ENCODE data around the gene CACNB1.

Gene CACNB1

DNA sequence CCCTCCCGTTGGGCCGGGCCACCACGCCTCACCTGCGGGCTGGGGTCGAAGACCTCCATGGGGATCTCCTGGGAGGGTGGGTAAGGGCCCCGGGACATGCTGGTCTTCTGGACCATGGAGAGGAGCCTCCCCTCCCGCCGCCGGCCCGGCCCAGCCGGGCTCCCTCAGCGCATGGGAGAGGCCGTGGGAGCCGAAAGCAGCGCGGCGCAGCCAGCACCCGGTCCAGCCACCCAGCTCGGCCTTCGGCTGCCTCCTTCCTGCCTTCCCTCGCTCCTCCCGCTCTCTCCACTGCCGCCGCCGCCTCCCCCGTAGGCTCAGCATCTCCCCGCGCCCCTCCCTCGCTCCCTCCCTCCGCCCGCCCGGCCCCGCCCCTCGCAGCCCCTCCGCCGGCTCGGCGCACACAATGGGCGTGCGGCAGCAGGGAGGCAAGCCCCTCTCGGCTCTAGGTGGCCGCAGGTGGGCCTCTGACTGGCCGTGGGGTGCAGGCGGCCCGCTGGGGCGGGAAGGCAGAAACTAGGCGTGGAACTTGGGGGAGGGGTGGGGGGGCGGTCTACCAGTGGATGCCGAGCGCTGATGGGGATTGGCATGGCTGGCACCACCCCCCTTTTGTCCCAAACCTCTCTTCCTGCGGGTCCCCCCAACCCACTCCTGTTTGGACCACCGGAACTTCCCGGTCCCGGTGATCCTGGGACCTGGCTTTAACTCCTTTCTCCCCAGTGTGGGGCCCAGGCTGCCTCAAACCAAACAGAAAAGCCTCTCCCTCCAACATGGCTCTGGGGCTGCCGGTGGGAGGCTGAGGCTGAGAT lies at the start of gene CACNB1:
TSS of gene CACNB1 (minus strand) at position 290 of the 806 bp plus-strand sequence. CDS start at position 116, 174 bp downstream.
- DNase-seq (ENCODE audit: low read depth), result no peak

DNA sequence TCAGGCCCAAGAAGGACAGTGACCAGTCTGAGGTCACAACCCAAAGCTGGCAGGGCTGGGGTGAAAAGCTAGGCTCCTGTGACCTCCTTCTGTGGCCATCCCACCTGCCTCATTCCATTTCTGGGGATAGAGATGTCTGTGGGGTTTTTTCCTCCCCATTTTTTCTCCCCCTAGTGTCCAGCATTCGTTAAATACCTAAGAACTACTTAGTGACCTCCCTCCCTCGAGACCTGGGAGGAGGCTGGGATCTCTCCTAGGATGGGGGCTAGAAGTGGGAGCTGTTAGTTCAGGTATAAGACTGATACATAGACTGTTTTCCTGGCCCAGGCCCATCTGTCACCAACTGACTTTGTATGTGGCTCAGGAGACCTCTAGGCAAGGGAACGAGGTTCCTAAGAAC lies 48.8 kb upstream of the CACNB1 start:
- no peak for DNase-seq (ENCODE audit: low read depth)

DNA sequence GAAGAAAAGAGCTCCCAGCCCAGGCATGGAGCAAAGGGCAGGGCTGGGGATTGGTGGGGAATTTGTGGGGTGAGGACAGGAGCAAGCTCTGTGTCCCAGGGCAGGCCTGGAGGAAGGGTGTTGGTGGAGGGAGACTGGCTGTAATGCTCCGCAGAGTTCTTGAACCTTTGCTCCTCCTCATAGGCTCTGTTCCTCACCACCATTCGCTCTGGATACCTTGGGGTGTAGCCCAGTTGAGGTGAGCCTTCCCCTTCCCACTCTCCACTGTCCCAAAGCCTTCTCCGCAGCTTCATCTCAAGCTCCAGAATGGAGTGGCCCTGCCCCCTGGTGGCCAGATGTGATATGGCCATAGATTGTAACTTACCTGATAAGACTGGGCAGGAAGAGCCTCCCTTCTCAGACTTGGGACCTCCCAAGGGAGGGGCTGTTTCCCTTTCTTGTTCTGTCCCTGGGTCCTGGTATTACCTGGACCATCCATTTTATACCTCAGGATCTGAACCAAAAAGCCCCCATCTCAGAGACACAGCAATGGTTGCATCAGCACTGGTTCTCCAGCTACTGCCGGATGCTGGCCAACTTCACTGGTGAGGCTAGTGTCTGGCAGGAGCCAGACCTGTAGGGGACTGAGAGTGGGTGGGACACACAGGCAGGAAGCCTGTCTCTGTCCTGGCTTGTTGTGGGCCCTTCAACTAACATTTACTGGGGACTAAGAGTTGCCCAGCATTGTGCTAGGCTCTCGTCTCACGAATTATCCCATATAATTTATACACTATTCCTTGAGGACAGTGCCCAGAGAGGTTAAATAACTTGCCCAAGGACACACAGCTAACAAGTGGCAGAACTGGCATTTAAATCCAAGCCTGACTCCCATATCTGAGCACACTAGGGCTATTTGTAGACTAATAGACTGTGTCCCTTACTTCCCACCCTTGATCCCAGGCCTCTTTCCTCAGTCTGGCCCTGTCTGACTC lies 47.4 kb upstream of the CACNB1 start:
- peak; percentile 43 for DNase-seq (ENCODE audit: low read depth)

DNA sequence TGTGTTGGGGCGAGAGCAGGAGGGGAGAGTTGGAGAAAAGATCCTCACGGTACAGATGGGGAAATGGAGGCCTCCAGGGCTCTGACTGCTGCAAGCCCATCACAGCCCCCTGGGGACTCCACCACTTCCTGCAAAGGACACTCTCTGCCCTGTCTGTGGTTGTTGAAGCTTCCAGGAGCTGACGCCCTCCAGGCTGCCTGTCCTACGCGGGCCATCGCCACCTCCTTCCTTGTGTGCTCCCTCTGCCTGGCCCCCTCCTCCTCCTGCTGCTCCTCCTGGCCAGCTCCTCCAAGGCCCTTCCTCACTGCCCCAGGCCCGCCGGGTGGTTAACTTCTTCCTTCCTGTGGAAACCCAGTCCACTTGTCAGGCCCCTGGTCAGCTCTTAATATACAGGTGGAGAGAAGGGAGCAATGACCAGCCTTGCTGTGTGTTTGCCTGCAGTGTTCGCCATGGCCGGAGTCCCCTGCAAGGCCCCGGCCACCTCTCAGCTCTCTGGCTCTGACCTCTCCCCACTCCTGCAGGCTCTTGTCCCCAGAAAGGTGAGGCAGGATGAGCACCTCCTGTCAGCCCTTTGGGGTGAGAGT lies 46.6 kb upstream of the CACNB1 start:
- DNase-seq (ENCODE audit: low read depth), result no peak

DNA sequence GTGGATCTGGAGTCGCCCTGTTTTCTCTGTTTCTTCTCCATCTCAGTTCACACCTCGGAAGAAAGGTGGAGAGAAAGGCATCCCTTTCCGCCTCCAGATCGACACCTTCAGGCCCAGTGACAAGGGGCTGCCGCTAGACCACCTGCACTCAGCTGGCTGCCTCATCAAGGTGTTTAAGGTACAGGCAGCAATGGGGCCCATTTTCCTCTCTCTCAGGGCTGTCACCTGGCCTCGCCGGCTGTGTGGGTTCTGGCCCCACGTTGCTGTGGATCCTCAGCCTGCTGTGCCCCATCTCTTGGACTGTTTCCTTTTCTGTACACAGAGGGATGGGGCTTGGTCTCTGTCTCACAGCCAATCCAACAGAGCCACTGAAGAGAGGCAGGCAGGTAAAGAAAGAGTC lies 45.7 kb upstream of the CACNB1 start:
- DNase-seq (ENCODE audit: low read depth), result no peak

DNA sequence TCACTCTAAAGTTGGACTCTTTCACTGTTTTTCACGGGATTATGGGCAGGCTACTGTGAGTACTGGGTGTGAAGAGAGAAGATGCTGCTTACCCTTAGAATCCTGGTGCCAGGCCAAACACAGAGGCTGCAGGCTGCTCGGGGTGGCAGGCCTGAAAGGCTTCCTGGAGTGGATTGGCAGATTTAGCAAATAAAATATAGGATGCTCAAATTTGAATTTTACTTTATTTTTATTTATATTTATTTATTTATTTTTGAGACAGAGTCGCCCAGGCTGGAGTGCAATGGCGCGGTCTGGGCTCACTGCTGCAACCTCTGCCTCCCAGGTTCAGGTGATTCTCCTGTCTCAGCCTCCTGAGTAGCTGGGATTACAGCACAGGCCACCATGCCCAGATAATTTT lies 43.2 kb upstream of the CACNB1 start:
- no peak for DNase-seq (ENCODE audit: low read depth)

DNA sequence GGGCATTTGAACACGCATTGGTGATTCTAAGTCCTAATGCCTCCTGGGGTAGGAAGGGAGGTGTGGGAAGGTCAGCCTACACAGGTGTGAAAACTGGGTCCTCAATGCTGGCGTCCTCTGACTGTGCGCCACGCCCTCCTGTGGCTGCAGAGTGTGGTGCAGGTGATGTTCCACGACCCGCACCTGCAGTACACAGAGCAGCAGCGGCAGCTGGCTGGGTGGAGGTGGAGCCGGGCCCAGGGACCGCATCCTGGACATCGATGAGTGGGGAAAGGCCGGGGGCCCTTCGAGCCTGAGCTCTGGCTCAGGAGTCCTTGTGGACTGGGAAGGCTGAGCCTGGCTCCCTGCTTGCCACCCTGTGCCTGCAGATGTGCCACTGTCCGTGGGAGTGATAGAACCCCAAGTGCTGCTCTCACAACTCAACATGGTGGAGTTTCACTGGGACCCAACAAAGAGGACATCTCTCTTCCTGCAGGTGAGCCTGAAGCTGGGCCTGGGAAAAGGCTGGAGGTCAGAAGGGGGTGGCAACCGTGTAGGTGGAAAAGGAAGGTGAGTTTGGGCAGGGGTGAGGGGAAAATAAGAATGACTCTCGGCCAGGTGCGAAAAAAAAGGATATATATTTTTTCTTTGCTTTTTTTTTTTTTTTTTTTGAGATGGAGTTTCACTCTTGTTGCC lies 42.3 kb upstream of the CACNB1 start:
- DNase-seq (ENCODE audit: low read depth), result no peak

DNA sequence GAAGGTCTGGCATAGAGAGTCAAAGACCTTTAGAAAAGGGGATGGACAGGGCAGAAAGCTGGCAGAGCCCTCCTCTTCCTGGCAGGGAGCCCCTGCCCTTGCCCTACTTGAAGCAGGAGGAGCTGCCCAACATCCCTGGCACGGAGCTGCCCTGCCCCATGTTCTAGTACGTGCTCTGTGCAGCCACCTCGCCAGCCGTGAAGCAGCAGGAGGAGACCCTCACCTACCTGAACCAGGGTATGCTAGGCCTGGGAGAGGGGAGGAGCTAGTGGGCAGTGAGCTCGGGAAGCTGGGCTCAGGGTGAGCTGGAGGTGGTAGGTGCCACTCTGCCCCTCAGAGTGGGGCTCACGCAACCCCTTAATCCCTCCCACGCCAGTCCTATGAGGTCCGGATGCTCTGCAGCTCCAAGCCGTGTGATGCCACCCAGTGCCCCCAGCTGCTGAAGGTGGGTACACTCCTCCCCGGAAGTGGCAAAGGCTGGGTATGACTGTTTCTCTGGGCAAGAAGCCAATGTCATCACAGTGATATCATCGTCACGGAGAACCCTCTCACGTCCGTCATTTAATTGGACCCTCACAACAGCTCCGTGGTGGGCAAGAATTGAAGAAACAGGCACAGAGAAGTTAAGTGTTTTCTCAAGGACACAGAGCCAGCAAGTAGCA lies 41.0 kb upstream of the CACNB1 start:
- DNase-seq (ENCODE audit: low read depth), result no peak

DNA sequence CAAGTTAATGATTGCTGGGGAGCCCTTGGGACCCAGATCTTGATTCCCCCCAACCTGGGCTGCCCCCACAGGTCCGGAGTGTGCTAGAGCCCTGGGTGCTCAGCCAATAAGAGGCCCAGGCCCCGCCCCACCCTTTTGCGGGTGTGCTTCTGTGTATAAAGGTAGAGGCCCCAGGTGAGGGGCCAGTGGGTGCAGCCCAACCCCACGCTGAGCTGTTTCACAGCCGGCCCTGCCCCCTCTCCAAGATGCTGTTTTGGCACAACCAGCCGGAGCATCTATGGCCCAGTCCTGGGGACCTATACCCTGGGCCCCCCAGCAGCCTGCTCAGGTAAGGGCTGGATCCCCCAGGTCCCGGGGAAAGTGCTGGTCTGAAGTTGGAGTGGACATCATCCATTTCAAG lies 40.1 kb upstream of the CACNB1 start:
- no peak for DNase-seq (ENCODE audit: low read depth)

DNA sequence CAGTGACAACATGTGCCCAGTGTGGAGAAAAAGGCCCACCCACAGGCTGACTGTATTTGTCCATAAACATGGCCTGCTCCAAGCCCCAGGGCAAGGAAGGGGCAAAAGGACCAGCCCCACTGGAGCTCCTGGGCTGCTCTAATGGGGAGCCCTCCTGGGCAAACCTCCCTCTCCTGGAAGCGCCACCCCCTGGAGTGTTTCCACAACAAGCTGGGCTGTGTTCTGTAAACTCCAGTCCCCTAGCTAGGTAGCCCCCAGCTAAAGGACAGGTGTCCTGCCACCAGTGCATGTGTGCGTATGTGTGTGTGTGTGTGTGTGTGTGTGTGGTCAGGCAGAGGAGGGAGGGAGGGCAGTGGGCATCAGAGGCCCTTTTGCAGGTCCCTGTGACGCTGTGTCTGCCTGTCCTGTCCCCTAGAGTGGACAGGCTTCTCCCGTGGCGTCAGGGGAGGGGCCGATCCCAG lies 39.5 kb upstream of the CACNB1 start:
- no peak for DNase-seq (ENCODE audit: low read depth)

DNA sequence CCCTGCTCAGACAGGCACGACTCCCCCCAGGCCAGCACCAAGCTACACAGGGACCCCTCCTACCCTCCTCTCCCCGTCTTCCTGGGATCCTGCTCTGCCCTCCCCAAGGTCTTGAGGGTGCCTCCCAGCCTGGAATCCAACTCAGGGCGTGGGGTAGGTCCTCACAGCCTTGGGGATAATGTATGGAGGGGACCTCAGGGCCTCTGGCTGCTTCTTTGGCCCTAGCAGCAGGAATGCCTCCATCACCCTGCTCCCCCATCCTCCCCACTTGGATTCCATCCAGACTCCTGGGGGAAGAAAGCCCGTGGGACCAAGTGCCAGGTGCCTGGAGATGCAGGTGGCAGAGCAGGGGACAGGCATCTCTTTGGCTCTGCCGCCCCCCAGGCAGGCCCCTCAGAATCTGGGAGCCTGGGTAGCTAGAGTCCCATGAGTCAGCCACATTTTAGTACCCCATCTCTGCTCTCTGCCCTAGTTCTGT lies 39.0 kb upstream of the CACNB1 start:
- no peak for DNase-seq (ENCODE audit: low read depth)

DNA sequence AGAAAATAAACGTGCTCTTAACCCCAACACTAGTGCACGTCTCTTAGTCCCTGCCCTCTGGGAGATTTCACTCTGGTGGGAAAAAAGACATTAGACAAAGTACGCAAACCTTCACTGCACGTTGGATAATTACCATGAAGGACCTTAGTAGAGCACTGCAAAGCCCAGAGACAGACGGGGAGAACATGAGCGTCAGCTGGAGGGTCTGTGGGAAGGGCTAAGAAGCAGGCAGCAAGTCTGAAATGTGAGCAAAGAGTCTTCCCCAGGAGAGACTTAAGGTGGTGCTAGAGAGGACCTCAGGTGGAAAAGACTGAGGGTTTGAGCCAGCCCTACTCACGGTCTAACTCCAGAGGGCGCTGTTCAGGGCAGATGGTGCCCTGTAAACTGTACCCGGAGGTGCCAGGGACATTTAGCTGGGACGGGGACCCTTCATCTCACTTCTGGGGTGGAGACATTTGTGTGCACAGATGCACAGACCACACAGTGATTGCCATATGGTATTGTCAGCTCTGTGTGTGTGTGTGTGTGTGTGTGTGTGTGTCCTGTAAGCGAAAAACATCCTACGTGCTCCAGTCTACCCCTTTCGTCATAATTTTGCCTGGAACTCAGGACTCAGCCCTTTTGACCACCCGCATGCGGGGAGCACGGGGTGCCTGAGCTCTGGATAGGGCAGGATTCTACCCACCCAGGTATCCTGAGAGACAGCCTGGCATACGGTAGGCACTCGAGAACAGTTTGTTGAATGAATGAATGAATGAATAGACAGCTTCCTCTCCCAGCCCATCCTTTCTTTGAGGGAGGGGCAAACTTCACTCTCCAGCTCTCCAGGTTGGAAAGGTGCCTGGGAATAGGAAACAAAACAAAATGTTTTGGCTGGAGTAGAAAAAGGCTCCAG lies 38.3 kb upstream of the CACNB1 start:
- no peak for DNase-seq (ENCODE audit: low read depth)

DNA sequence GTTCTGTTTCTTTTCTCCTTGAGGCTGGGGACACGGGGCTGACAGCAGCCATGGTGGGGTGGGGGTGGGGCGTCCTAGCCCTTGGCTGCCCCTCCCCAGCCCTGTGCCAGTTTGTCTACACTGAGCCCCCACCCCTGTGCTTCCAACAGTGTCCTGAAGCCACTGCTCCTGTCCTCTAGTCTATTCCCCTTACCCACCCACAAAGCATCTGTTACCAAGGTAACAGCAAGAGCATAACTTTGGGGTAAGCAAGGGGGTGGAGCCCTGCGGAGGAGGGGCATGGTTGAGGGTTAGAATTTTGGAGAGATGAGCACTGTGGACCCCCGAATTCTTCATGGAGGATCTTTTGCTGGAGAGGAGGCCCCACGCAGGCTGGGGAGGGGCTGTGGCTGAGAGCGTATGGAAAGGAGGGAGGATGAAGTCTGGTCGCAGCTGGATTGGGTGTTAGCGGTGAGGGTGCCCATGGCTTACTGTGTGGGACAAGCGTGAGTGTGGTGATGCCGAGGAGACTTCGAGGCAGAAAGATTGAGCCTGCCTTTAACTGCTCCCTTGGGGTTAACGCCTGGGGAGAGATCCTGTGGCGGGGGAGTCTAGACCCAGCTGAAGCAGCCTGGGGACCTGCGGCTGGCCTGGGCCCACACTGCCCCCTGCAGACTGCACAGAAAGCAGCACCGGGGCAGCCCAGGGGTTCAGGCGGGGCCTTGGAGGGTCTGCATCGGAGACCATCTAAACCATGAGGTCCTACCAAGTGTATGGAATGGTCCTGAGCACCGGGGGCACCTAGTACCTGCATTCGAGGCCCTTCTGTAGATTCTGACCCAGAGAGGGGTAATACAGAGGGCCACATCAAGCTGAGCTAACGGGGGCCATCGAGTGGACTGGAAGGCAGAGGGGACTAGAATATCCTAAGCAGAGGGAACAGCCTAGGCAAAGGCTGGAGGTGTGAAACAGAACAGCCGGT lies 34.4 kb upstream of the CACNB1 start:
- no peak for DNase-seq (ENCODE audit: low read depth)

DNA sequence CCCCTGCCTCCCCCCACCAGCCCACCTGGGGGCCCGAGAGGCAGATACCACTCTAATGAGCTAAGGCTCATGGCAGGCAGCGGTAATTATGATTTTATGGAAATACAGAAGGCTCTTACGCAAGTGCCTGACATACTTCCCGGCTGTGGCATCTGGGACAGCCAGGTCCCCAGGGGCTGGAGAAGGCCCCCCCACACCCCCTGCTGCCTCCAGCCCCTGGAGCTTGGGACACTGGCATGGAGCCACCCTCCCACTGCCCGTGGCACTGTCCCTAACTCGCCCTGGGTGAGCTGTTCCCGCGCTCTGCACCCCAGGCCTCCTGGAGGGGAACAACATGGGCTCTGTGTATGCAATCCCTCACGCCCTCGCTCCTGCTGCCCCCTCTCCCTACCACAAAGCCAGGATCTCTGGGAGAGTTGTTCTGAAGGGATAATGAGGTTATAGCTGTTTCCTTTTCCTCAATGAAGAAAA lies 33.7 kb upstream of the CACNB1 start:
- DNase-seq (ENCODE audit: low read depth), result no peak

DNA sequence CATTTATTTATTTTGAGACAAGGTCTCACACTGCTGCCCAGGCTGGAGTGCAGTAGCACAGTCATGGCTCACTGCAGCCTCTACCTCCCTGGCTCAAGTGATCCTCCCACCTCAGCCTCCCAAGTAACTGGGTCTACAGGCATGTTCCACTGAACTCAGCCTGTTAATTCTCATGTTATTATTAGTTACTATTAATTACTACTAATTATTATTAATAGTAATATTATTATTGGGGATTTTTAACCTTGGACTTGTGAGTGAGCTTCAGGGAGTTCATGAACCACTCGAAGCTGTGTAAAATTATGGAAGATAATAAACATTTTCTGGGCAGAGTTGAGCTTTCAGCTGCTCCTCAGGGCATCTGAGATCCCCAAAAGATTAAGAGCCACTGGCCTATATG lies 32.9 kb upstream of the CACNB1 start:
- no peak for DNase-seq (ENCODE audit: low read depth)

DNA sequence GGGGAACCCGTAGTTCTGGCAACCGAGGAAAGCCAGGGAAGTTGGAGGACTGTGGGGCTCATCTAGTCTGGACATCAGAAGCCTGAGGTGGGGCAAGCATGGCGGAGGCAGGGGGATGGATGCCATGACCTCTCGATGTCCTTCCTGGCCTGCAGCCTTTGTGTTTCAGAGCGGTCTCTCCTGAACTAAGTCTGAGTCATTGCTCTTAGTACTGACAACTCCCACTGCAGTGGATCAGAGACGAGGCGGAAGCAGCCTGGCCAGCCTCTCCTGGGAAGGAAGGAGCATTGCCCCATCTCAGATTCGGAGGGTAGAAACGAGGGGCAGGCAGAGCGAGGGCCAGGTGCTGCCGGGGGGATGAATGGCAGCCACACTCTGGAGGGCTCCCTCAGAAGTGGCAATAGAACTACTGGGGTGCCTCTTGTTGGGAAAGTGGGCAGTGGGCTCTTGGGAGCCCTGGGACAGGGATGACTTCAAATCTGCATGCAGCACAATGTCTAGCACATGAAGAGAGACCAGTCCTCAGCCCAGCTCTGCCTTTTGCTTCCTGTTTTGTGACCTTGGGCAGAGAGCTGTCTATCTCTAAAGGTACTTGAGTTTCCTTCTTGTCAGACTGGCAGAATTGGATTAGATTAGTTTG lies 31.9 kb upstream of the CACNB1 start:
- no peak for DNase-seq (ENCODE audit: low read depth)

DNA sequence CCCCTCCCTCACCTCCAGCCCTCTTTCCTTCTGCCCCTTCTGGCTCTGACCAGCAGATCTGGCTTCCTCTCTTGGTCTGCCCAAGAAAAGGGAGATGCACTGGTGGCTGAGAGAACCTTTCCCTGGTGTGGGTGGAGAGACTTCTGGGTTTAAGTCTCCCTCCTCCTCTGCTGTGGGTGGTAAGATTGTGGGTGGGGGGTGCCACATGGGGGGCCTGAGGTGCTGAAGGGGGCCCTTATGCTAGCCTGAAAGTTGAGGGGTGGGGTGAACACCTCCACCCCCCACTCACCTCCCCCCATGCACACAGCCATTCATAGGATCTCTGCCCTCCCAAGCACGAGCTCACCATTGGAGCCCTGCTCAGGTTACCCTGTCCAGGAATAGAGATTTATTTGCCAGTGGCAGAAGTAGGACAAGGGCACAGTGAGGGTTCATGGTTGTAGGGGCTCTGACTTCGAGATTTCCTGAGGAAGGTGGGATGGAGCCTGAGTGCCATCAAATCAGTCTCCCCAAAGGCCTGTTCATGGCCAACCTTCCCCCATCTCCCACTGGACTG lies 30.0 kb upstream of the CACNB1 start:
- DNase-seq (ENCODE audit: low read depth), result no peak

Data from non-pigmented ciliary epithelial cell (primary cell).